Astrocyte (in vitro differentiated cells and primary cell): ENCODE measurements around the gene TMEM17.

Experiments
- EZH2 ChIP-seq: IDR thresholded peaks from 2 replicates; pipeline ENCODE4 v1.6.1; 2012; ENCODE audit warnings: mild to moderate bottlenecking, low read length, inconsistent platforms; ENCODE audit not compliant: insufficient read depth
- TF ChIP-seq, protein P1 (sequence below): IDR thresholded peaks from 2 replicates; pipeline ENCODE4 v1.5.1; 2011; ENCODE audit warnings: low read depth, mild to moderate bottlenecking, inconsistent platforms, low read length, moderate library complexity; ENCODE audit not compliant: insufficient read depth

DNA sequence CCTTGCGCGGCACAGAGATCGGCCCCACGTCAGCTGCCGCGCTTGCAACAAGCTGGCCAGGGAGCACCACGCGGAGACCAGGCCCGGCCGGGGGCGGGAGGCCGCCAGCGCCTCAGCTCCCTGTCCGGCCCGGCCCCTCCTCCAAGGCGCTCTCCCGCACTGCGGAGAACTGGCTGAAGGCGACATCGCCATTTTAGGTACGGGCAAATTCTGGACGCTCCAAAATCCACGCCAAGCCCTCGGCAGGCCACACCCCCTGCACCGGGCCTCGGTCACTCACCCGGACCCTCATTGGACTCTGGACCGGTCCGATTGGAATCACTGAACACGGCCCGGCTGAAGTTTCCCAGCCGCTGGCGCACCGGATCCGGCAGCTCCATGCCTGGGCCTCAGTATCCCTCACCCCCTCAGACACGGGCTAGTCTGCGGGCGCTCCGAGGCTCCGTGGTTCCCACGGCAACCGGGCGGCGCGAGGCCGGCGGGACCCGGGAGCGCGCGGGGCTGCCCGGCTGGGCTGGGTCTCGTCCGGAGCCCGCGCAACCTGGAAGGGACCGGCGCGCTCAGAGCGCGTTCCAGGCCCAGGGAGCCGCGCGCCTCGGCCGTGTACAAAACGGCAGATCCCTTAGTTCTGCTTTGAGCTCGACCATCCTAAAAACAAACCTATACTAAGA is at the start of gene TMEM17:
- TF ChIP-seq, protein P1, sequence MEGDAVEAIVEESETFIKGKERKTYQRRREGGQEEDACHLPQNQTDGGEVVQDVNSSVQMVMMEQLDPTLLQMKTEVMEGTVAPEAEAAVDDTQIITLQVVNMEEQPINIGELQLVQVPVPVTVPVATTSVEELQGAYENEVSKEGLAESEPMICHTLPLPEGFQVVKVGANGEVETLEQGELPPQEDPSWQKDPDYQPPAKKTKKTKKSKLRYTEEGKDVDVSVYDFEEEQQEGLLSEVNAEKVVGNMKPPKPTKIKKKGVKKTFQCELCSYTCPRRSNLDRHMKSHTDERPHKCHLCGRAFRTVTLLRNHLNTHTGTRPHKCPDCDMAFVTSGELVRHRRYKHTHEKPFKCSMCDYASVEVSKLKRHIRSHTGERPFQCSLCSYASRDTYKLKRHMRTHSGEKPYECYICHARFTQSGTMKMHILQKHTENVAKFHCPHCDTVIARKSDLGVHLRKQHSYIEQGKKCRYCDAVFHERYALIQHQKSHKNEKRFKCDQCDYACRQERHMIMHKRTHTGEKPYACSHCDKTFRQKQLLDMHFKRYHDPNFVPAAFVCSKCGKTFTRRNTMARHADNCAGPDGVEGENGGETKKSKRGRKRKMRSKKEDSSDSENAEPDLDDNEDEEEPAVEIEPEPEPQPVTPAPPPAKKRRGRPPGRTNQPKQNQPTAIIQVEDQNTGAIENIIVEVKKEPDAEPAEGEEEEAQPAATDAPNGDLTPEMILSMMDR: no peak
- no peak for TF ChIP-seq EZH2
